Stimulated activated CD8-positive, alpha-beta memory T cell treated with anti-CD3 and anti-CD28 coated beads, Interleukin-15, amount 100 ng/mL, for 4 hours (primary cell): ENCODE results near the gene TPRG1.

Experiments used
- DNase-seq, 2 donors: peaks; one replicate each; pipeline ENCODE4 v3.0.0-alpha.2; 2020; ENCODE audit warnings: low read depth in 2 of 2

Gene TPRG1, protein sequence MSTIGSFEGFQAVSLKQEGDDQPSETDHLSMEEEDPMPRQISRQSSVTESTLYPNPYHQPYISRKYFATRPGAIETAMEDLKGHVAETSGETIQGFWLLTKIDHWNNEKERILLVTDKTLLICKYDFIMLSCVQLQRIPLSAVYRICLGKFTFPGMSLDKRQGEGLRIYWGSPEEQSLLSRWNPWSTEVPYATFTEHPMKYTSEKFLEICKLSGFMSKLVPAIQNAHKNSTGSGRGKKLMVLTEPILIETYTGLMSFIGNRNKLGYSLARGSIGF

DNA sequence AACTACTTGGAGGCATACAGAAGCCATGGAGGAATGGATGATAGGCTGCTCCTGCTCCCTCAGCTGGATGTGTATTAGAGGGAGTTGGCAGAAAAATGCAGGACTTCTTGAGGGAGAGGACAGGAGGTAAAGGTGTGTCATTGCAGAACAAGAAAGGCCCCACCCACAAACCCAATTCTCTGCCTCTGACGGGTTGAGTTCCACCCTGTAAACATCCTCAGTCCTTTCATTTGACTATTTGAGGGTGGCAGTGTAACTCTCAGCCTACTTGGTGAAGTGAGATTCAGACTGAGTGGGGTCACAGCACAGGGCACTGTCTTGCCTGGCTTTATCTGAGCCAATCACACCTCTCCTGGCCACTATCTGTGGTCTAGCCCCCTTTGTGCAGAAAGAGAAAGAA lies at the start of gene TPRG1:
TSS of gene TPRG1 (plus strand) at position 265 of the 400 bp plus-strand sequence. CDS start 35,414 bp downstream, outside the sequence.
- DNase-seq: no peak

DNA sequence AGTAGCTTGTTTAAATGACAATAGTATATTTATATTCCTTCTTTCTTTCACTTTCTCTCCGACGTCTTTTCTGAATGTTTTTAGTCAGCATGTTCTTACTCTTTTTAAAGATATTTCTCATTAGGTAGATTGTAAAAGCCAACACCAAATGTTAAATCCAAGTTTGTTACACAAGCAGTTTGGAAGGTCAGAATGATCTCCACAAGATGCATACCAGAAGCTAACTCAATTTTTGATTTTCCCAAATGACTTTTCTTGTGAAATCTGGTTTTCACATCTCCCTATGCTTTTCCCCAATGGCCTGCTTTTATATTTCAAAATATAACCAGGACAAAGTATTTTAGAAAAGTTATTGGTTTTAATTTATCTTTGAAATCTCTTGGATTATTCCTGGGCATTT lies 49.7 kb upstream of the TPRG1 start:
- DNase-seq: no peak

DNA sequence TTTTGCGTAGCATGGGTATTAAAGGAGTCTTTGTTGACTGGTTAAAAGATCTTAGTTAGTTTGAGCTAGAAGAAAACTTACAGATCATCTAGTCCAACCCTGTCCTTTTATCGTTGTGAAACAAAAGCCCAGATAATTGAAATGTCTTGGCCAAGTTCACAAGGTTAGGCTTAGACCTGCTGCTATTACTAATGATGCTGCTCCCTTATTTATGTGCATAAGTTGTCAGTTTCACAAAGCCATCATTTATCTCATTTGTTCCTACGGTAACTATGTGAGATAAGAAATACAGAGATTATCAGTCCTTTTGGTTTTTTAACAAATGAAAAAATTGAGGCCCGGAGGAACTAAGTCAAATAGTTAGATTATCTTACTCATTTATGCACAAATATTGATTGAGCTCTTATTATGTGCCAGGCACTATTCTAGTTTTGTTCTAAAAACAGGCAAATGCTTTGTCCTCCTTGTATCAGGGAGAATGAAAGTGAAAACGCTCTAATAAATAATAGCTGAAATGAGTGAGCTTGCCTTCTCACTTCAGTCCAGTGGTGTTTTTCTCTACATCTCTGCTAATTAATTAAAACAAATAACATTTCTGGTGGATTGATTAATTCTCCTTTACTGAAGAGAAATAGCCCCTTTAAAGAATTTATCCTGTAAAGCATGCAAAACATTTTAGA lies 49.1 kb upstream of the TPRG1 start:
- no peak for DNase-seq

DNA sequence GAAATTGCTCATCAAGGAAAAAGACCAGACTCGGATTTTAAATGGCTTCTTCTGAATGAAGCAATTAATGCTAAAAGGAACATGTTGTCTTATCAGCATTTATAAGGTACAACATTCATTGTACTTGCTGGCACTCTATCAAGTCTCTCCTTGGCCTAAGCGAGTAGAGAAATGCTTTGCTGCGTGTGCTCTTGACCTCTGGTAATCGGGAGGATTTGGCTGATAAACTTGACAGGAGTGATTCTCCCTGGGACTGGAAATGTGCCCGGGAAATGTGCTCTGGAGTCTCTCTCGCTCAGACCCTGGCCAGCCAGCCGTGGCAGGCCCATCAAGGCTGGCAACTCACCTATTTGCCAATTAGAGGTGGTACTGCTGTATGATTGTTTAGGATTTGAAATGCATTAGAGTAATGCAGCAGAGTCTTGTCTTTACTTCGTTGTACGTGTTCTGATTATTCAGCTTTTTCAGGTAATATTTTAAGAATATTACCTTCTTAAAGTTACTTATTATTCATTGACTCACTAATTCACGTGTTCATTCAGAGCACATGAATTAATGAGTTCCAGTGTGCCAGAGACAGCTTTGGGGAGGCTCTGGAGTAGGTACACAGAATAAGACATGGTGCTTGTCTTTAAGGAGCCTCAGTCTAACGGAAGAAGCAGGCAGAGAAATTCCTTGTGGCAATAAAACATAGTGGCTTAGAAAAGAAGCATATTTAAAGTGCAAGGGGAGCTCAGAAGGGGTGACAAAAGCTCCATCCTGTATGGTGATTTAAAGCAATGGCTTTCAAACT lies 48.0 kb upstream of the TPRG1 start:
- no peak for DNase-seq

DNA sequence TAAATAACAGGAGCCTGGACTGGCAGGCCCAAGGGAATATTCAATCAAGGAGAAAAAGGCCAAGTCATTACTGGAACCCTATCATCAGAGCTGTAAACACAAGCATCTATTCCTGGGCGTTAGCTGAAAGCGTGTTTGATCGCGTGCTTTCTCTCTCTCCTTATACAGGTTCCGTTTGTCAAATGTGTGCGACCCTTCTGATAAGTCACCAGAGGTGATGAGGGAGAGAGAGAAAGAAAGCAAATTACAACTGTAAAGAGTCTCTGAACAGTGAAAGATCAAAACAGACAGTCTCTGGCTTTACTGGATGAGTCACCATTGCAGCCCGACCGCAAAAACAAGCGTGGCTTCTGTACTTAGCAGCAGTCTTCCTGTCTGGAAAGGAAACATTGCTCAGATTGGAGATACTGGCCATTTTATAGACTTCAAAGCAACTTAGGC lies 39.5 kb upstream of the TPRG1 start:
- peak; percentile 58 to 76 for DNase-seq

DNA sequence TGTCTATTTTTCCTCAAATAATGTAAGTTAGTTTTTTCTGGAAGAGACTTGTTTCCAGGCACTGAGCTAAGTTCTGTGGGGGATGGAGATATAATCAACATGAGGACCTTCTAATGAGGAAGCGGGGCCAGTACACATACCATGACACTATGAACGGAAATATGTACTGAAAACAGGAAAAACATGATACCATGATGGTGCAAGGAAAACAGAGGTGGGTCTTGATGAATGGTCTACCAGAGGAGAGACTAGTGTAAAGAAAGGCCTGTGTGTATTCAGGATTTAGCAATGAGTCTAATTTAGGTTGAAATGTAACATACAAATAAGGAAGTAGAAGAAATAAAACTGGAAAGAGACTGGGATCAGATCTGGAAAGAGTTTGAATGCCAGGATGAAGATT lies 38.9 kb upstream of the TPRG1 start:
- no peak for DNase-seq

DNA sequence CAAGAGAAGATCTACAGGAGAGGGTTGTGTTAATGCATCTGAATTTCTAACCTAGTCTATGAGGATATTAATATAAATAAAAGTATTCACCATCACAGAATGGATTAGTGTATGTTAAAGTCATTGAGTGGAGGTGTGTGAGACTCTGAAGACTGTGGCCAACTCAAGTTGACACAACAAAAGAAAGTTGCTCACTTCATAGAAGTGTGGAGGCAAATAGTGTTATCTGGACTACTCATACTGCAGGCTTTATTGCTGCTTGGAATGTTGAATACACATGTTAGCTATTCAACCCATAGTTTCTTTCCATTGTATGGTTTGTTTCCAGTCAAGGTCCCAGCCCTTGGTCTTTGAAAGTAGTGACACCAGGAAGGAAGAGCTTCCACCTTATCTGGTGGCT lies 38.0 kb upstream of the TPRG1 start:
- no peak for DNase-seq

DNA sequence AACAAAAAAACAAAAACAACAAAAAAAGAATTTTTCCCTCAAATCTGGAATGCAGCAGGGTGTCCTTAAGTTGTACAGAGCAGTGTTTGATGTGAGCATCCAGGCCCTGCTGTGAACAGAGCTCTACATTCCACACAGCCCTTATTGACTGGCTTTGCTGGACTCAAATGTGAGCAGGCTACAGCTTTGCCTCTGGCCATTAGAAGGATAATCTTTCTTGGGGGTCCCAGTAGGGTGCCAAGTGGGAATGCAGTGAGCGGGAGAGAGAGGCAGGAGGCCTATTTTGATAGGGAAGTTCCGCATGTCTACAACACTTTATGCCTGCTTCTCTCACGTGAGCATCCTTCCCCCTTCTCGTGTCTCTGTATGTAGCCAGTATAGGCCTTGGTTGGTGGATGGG lies 34.4 kb upstream of the TPRG1 start:
- DNase-seq: no peak

DNA sequence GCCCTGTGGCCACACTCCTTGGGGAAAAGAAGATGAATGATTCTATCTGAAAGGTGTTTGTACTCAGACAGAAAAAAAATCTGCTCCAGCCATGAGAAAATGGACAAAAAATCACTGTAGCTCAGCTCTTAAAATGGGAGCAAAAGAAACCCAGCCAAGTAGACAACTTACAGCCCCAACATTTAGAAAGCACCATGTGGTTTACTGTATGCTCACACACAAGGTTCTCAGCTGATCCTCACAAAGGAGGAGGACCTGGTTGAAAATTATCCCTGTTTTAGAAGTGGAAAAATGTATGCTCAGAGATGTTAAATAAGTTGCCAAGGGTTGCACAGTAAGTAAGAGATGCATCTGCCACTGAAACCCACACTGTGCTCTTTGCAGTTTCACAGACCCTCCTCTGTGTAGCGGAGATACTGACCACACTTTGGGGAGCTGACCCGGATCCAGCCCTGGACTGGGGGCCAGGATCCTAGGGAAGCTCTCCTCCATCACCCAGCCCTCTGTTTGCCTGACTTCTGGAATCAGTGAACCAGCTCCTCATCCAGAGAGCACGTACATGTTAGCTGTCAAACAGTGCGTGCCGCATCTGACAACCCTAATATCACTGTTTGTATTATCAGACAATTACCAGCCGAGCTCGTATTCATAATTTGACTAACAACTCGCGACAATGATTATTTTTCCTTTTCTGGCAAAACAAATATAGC lies 32.7 kb upstream of the TPRG1 start:
- DNase-seq: no peak

DNA sequence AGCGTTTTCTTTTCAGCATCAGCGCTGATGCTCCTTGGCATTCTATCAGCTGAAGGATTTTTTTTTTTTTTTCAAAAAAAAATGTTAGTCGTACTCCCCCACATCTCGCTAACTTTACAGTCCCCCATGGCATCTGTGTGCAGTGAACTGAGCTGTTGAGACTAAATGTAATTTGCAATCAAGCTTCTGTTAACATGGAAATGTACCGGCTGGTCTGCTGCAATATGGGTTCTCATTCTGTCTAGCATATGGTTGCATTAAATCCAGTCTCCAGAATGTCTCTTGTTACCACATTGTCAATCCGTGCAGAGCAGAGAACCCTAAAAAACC lies 32.2 kb upstream of the TPRG1 start:
- DNase-seq: no peak

DNA sequence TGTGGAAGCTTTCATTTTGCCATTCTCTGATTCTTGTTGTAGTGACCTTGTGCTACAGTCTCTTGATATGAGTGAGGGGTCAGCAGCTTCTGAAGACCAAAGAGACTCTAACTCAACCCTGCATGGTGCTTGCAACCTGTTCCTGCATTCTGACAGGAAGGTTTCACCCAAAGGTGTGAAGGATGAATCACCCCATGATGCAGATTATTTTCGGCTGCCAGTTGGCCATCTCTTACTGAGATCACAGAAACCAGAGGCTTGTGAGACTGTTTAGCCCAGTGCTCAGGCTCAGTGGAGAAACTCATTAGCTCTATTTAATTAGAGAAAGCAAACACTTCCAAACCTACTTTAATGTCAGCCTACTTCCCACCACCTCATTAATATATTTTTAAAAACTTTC lies 29.2 kb upstream of the TPRG1 start:
- DNase-seq: peak in 1 of 2 donors; percentile 10

DNA sequence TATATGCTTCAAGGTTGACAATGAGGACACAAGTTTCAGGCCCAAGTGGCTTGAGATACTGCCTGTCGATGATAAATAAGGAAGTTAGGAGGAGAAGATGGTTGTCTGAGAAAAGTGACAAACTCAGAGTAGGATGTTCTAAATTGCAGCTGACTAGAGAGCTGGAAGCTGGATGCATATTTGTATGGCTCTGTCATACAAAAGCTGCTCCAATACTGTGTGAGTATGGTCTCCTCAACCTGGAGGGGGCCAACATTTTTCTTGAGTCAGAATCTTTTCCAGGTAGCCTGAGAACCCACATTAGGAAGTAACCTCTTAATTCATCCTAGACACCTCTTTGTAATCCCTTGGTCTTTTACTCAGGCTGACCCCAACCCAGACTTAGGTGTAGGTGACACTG lies 28.4 kb upstream of the TPRG1 start:
- DNase-seq: no peak

DNA sequence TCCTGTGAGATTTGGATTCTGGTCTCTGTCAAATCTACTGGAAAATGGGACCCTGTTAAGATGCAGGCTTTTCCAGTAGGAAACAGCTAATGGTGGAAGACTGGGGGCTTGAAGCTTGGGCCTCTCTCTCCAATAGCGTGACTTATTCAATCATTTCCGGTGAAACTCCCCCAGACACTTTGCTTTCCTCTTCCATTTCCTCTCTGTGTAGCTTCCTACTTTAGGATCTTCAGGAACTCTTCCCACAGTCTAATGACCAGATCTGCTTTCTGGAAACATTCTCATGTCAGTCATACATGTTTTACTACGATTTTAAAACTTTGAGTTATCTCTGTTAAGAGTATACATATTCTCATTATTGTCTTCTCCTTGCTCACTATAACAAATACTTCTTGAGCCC lies 28.0 kb upstream of the TPRG1 start:
- DNase-seq: no peak

DNA sequence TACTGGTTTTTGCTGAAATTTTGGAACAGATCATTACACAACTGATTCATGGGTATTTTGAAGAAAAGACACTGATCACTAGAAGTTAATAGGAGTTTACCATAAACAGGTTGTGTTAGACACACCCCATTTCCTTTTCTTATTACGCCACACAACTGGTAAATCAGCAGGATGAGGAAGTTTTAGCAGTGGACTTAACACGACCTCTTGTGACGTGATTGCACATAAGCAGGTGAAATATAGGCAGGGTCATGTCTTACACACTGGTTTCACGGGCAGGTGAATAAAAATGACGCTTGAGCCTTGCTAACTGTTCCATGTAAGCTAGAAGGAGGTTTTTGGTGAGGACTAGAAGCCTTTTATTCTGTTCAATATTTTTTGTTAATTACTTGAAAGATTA lies 27.1 kb upstream of the TPRG1 start:
- no peak for DNase-seq

DNA sequence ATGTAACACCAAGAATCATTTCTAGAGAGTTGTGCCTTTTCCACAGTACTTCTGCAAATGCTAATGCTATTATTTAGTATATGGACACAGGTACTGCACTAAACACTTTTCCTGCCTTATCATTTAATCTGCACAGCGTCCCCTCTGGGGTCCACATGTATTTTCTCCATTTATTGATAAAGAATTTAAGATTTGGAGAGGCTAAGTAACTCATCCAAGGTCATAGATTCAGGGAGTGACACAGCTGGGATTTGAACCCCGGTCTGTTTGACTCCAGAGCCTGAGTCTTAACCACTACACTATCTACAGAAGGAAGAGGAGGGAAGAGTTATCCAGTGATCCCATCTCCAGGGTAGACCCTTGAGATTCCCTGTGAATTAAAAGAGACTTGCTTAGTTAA lies 24.9 kb upstream of the TPRG1 start:
- no peak for DNase-seq

DNA sequence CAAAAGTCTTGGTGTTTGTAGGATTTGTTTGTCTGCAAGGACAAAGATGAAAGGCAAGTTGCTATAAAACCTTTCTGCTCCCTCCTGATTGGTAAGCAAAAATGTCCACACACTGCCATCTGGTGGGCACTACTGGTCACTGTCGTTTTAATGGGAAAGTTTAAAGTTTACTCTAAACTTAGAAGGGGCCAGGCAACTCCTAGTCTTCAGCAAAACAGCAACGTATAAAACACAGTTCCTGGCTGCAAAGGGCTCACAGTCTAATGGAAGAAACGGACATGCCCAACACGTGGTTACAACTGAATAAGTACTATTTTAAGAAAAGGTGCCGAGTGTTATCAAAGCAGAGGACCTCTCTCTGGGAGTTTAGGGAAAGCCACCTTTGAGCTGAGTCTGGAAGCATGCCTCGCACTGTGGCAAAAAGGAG lies 23.7 kb upstream of the TPRG1 start:
- peak in 1 of 2 donors; percentile 55 for DNase-seq

DNA sequence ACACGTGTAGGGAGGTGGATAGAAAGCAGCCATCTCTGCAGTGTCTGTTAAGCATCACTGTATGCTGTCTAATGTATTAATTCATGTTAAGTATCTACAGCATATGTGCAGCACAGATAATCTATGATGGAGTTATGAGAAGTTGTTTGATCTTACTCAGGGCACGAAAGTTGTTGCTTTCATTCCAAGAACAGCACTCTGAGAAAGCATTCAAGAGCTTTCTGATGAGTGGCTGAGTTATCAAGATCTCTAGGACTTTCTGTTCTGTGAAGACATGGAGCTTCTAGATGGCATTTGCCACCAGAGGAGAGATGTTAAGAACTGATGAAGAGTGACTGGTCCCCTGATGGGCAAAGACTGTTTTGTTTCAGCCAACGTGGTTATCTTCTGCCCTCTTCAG lies 22.6 kb upstream of the TPRG1 start:
- no peak for DNase-seq

DNA sequence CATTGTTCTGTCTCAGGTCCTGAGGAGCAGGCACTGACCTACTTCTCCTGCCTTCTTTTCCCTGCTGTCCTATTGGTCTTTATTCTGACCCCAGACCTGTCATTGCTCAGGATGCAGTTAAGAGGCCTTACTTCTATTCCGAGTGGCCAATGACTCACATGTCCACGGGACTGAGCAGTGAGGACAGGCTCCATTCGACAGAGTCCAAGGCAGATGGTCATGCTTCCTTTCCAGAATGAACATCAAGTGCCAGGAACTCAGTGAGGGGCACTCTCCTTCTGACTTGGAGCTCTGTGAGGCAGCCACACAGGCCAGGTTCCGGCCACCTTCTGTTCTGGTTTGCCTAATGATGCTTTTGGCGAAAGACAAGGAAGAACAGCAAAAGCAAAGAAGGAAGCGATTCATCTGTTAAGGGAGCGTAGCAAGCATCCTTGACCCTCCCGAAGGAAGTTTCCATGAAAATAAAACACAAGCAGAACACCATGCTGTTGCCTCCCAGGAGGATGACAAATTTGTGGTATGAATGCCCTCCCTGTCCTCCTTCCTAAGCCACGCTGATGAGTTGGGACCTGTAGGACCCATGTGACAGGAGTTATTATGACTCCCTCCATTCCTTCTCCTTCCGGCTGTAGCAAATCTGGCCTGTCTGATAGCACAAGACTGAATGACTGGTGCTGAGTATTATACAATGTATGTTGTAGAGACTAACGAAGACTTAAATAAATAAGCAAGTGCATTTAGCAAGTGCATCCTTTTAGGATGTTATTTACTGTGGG lies 14.4 kb upstream of the TPRG1 start:
- DNase-seq: no peak

DNA sequence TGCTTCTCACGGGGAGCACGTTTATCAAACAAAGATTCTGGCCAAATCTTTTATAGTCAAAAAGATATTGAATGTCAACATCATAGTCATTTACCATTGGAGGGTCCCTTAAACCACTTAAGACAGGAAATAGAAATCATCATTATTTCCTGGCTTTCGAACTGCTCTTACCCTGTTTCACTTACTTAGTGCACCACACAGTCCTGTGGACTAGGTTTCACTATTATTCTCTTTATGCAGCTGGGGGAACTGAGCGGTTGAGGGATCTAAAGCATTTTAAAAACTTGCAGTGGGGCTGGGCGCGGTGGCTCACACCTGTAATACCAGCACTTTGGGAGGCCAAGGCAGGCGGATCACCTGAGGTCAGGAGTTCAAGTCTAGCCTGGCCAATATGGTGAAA lies 13.7 kb upstream of the TPRG1 start:
- no peak for DNase-seq

DNA sequence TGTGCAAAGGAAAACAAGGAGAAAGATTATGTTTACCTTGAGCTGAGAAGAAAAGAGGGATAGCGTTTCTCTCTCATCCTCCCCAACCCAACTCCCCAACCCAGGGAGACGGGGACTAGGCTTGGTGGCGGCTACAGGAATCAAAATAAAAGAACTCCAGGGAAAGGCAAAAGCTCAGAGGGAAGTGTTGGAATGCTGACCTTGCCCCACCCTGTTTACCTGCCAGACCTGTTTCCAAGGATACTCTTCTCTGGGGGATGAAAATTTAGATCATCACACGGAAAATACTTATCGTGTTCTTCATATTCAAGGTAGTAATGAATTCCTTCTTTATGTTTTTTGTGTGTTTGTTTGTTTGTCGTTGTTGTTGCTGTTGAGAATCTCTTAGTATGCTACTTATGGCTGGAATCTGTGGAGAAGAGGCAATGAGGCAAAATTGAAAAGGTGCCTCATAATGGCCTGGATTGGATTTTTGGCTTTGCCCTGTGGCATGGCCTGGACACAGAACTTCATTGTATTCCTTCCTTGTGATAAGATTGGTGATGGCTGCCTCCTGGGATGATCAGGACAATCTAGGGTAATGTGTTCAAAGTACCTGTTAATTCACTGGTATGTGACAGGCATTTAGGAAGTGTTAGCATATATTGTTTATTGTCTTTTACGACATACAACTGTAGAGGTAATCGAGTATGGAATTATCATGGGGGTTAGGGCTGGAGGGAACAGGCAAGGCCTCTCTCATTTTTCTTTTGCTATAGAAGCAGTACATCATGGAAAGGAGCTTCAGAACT lies 11.1 kb upstream of the TPRG1 start:
- no peak for DNase-seq
